ENCODE measurements around the gene OMP.
"Not testable (repeated sequence)": the region's sequence is repeated elsewhere in the genome, so short reads cannot be mapped to it uniquely, and the experiment has no call there.

The OMP gene

DNA sequence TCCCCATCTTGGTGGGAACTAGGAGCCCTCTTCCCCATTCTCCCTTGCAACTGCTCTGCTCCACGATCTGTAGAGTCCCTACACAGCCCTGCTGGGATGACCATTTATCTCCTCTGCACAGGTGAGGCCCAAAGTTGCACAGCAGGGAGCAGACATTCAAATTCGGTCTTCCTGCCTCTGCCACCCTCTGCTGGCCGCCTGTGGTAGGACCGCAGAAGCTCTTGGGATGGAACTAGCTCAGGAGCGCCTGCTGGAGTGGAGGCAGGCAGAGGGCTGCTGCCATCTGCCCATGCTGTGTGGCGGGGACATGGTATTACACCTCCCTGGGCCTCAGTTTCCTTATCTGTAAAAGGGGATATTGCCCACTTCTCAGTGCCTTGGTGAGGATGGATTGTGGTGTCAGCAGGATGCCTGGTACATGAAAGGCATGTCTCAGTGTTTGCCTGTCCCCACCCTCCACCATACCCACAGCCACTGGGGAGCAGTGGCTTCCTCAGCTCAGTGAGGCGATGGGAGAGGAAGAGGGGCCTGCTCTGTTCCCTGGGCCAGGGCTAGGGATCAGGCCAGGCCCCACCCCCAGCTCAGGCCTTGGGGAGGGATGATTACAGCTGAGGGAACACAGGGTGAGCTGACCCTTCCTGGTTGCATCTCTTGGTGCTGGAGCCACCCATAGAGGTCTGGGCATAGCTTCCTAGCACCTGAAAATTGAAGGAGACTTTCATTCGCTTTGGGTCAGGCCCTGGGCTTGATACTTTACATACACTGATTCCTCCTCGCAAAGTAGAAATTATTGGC lies 11.3 kb upstream of the OMP start:
- Histone ChIP-seq H3K4me2 (peak overlapping the region; percentile 67), H4K20me1 (peaks cover 12% of the 10 kb centered on the region; the same call in 1 of the 2 replicates), H3K36me3 (no peaks in the 10 kb centered on the region), H3K27ac (0 out of 2 replicates have a peak overlapping the region, but pooled peaks have one; percentile 33), H3K9me3 (no peaks in the 10 kb centered on the region), H3K9ac (0 out of 2 replicates have a peak overlapping the region, but pooled peaks have one; percentile 5), H3K27me3 (no peaks in the 10 kb centered on the region), H3K4me3 (no peak overlapping the region), H3K4me1 (peaks cover 38% of the 10 kb centered on the region)
- no peak for TF ChIP-seq Cebpa-rat (IDR thresholded peaks at IDR 0.05)

DNA sequence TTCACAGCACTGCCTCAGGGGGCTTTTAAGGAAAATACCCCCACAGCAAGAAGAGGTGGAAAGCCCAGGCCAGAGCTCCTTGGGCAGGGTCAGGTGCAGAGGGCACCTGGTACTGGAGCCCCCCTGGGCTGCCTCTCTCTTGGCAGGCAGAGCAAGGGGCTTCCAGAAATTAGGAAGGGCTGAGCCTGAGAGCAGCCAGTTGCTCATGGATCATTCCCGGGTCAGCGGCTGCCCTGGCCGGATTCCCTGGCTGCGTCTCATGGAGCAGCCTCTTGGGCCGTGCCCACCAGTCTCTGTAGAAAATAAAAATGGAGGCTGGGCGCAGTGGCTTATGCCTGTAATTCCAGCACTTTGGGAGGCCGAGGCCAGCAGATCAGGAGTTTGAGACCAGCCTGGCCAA lies 10.3 kb upstream of the OMP start:
- peaks cover 12% of the 10 kb centered on the region; the same call in 1 of the 2 replicates for H4K20me1 ChIP-seq
- H3K9ac ChIP-seq: no peak overlapping the region
- H3K4me3 ChIP-seq: no peak overlapping the region
- no peaks in the 10 kb centered on the region for H3K36me3 ChIP-seq
- H3K4me1 ChIP-seq: peaks cover 28% of the 10 kb centered on the region
- H3K27ac ChIP-seq: peak overlapping the region; percentile 33; the same call in 1 of the 2 replicates
- no peaks in the 10 kb centered on the region for H3K27me3 ChIP-seq
- H3K4me2 ChIP-seq: no peak overlapping the region
- no peaks in the 10 kb centered on the region for H3K9me3 ChIP-seq
- TF ChIP-seq Cebpa-rat (IDR thresholded peaks at IDR 0.05): no peak

DNA sequence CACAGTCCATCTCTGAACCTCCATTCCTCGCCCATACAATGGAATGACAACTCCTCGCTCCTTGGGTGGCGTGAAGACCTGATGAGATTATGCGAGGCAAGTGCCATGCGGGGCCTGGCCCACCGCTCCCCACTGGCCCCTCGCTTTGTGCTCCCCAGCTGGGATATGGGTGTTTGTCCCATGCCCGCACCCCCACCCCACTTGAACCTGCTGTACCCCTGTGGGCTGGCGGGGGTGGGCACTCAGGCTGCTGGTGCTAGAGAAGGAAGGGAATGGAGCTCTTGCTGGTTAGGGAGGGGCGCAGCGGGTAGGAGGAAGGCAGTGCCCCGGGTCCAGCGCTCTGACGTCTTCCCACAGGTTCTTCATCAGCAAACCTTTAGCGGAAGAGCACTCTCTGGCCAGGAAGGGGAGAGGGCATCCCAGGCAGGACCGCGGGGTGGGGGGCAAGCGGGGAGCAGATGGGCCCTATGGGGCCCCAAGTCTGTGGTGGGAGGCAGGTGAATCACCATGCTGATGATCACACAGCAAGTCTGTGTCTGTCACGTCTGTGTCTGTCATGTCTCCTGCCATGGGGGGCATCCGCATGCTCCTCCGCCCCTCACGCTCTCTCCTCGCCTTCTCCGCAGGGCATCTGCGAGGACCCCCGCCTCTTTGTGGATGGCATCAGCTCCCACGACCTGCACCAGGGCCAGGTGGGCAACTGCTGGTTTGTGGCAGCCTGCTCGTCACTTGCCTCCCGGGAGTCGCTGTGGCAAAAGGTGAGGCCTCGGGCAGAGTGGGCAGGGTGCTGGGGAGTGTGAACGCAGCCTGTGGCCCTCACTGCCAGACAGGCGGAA lies 9.4 kb upstream of the OMP start:
- H3K4me1 ChIP-seq: peaks cover 28% of the 10 kb centered on the region
- H3K9ac ChIP-seq: no peak overlapping the region
- H3K4me3 ChIP-seq: no peak overlapping the region
- H4K20me1 ChIP-seq: peaks cover 12% of the 10 kb centered on the region; the same call in 1 of the 2 replicates
- no peaks in the 10 kb centered on the region for H3K27me3 ChIP-seq
- no peak overlapping the region for H3K4me2 ChIP-seq
- no peak overlapping the region for H3K27ac ChIP-seq
- H3K36me3 ChIP-seq: no peaks in the 10 kb centered on the region
- no peak for TF ChIP-seq Cebpa-rat (IDR thresholded peaks at IDR 0.05)
- H3K9me3 ChIP-seq: no peaks in the 10 kb centered on the region

DNA sequence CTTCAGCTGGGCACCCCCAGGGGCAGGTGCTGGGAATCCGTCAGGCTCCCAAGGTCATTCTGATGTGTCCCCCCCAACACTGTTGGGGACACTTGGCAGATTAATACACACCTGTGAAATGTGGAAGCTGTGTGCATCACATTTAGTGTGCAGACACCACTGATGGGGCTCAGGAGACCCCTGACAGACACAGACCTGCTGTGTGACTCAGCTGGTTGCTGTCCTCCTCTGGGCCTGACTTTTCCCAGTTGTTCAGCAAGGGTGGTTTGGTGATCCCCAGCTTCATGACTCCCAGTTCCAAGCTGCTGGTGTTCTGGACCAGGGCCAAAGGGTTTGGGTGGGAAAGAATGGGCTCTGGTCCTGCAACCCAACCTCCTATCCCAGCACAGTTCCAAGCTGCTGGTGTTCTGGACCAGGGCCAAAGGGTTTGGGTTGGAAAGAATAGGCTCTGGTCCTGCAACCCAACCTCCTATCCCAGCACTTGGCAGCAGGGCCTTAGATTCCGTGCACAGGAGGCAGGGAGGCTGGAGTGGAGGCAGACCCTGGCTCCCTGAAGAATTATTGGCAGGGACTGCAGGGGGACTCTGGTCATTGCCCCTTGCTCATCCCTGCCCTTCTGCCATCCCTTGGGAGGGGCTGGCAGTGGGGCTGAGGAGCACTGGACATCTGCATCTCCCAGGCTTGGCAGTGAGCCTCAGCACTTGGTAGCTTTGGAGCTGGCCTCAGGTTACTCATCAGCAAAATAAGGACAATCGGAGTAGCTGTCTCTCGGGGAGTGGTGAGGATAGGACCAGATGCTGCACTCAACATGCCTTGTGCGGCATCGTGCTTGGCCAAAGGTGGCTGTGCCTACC lies 8.4 kb upstream of the OMP start:
- TF ChIP-seq Cebpa-rat (IDR thresholded peaks at IDR 0.05): no peak
- Histone ChIP-seq H3K4me2 (no peak overlapping the region), H3K27ac (no peak overlapping the region), H3K4me1 (peaks cover 28% of the 10 kb centered on the region), H3K27me3 (no peaks in the 10 kb centered on the region), H3K36me3 (no peaks in the 10 kb centered on the region), H3K9me3 (no peaks in the 10 kb centered on the region), H3K4me3 (no peak overlapping the region), H3K9ac (no peak overlapping the region), H4K20me1 (peaks cover 12% of the 10 kb centered on the region; the same call in 1 of the 2 replicates)

DNA sequence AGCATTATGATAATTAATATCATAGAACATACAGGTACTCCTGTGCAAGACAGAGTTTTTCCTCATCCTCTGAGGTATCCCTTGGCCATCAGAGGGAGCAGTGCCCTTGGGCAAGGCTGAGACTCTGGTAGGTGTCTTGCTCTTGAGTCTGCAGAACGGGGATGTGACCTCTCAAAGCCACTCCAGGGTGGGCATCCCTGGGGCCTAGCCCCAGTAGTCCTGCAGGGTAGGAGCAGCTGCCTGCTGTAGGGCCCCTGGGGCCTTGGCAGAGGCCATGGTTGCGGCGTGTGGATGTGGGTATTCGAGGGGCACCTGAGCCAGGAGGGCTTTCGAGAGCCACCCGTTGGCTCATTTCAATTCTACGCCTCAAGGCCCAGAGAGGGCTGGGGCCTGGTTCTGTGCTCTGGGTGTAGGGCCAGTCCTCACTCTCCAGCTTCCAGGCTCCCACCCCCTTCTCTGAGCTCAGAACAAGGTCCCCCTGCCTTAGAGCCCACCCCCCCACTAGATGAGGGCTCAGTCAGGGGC lies 7.7 kb upstream of the OMP start:
- H3K9ac ChIP-seq: no peak overlapping the region
- no peak overlapping the region for H3K27ac ChIP-seq
- peaks cover 12% of the 10 kb centered on the region; the same call in 1 of the 2 replicates for H4K20me1 ChIP-seq
- no peak overlapping the region for H3K4me3 ChIP-seq
- peaks cover 28% of the 10 kb centered on the region for H3K4me1 ChIP-seq
- TF ChIP-seq Cebpa-rat (IDR thresholded peaks at IDR 0.05): no peak
- no peaks in the 10 kb centered on the region for H3K9me3 ChIP-seq
- H3K27me3 ChIP-seq: no peaks in the 10 kb centered on the region
- H3K36me3 ChIP-seq: no peaks in the 10 kb centered on the region
- H3K4me2 ChIP-seq: no peak overlapping the region

DNA sequence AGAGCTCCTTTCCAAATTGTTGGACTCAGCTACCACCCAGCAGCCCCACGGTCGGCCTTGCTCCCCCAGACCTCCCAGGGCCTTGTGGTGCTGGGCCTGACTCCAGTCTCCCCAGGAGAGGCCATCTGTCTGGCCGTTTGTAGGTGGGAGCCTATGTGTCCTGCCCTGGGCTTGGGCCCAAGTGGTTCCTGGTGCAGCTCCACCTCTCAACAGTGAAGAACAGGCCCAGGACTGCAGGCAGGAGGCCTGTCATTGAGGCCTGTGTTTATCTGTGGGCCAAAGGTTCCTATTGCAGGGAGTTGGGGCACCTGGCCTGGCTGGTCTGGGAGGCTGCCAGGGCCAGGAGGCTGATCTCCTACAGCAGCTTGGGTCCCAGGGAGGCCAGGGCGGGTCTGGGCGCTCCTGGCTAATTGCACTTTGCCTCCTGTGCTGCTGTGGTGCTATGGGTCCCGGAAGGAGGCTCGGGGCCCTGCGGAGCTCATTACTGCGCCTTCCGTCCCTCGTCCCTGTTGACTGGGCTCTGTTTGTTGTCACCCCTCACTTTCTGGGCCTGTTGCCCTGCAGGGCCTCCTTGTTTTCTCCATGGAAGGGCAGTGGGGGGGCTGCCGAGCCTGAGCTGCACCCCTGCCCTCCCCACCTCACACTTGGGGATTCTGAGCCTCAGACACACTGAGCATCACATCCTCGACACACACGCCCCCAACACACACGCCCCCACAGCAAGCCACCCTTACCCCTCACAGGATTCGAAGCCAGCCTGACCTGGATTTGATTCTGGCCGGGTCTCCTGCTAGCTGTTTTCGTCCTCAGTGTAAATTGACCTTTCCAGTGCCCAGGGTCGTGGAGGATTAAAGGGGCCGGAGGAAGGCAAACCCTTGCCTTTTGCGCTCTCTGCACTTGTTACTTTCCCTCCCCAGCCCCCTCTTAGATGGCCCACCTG lies 6.8 kb upstream of the OMP start:
- Histone ChIP-seq H3K4me1 (peaks cover 19% of the 10 kb centered on the region), H3K27ac (no peak overlapping the region), H3K4me3 (no peak overlapping the region), H3K9ac (no peak overlapping the region), H3K4me2 (no peak overlapping the region), H3K27me3 (no peaks in the 10 kb centered on the region), H4K20me1 (peaks cover 3% of the 10 kb centered on the region; the same call in 1 of the 2 replicates), H3K9me3 (peaks cover 4% of the 10 kb centered on the region; the same call in 1 of the 2 replicates), H3K36me3 (no peaks in the 10 kb centered on the region)
- TF ChIP-seq Cebpa-rat (IDR thresholded peaks at IDR 0.05): no peak

DNA sequence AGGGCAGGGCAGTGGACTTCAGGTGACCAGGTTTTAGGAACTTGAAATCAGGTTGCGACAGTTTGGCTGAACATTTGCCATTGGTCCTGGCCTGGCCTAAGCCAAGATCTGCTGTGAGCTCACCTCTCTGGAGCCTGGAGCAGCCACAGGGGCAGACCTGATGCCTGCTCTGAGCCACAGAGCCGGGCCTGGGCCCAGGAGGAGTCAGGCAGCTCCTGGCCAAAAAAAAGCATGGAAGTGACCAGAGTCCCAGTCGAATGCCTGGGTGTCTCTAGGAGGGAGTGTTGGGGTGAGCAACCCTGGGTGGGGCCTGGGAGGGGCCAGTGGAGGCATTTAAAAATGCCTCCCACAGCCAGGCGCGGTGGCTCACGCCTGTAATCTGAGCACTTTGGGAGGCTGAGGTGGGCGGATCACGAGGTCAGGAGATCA lies 6.0 kb upstream of the OMP start:
- Histone ChIP-seq H3K27ac (no peak overlapping the region), H4K20me1 (no peaks in the 10 kb centered on the region), H3K4me2 (no peak overlapping the region), H3K9ac (no peak overlapping the region), H3K27me3 (no peaks in the 10 kb centered on the region), H3K4me3 (no peak overlapping the region), H3K9me3 (peaks cover 4% of the 10 kb centered on the region; the same call in 1 of the 2 replicates), H3K36me3 (no peaks in the 10 kb centered on the region), H3K4me1 (peaks cover 13% of the 10 kb centered on the region)
- no peak for TF ChIP-seq Cebpa-rat (IDR thresholded peaks at IDR 0.05)

DNA sequence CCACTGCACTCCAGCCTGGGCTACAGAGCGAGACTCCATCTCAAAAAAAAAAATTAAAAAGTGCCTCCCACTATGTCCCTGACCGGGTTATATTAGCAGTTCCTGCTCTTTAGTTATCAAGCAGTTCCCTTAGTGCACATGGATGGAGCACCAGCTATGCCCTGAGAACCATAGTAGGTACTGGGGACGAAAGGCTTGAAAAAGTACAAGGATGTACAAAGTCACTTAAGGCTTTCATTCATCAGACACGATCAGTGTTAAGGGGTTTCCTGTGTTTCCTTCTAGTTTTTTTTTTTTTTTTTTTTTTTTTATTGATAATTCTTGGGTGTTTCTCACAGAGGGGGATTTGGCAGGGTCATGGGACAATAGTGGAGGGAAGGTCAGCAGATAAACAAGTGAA lies 5.5 kb upstream of the OMP start:
- H3K27ac ChIP-seq, H4K20me1 ChIP-seq, H3K36me3 ChIP-seq, H3K27me3 ChIP-seq, H3K9me3 ChIP-seq, H3K4me2 ChIP-seq, H3K9ac ChIP-seq, H3K4me3 ChIP-seq: not testable (repeated sequence)
- H3K4me1 ChIP-seq: peaks cover 13% of the 10 kb centered on the region
